ENCODE data around the gene ADAM15. TPM values are rescaled to one million over a fixed set of nuclear protein-coding genes. Genes with fewer than 3 reads are reported as not detected.

Gene ADAM15
- total RNA-seq, 1 experiment from 2014 or later, result 30.6 TPM

GRCh38 chr1:155010211-155010918 lies 40.8 kb upstream of the ADAM15 start:
- Mint-ChIP-seq H3K36me3 (ENCODE audit: insufficient read depth in 1 of 3, low read depth in 3 of 3) (peaks cover 4 to 20% (median 5%) of the 10 kb centered on the region in 3 experiments; a peak in 5 of 7 replicates), H3K9me3 (no peaks in the 10 kb centered on the region; a peak in 2 of 5 replicates), H3K4me3 (no peak overlapping the region), H3K27me3 (ENCODE audit: low read depth) (no peaks in the 10 kb centered on the region), H3K27ac (peak overlapping the region in 2 of 3 experiments; percentile 48 to 52; a peak in 1 of 7 replicates), H3K4me1 (peaks cover 42 to 61% of the 10 kb centered on the region in 2 experiments)
- peaks cover 3% of the 10 kb centered on the region; the same call in 1 of the 2 replicates for H3K4me1 ChIP-seq (ENCODE audit: insufficient read depth, low read length)
- no peak overlapping the region for H3K56ac ChIP-seq (ENCODE audit: insufficient read length, low read depth, low read length)
- H3K4ac ChIP-seq (ENCODE audit: low read depth, low read length), result no peak overlapping the region
- no peak overlapping the region for H4K8ac ChIP-seq (replicated peaks; ENCODE audit: insufficient read length, low read depth, low read length)
- H3K23me2 ChIP-seq (ENCODE audit: insufficient read length, low read depth, low read length, poor library complexity, severe bottlenecking), result no peaks in the 10 kb centered on the region
- H2BK120ac ChIP-seq (ENCODE audit: low read depth, low read length, poor library complexity, severe bottlenecking), result no peak overlapping the region
- H3K27ac ChIP-seq (ENCODE audit: insufficient read length, low read depth, low read length), result no peak overlapping the region
- no peak overlapping the region for H3K18ac ChIP-seq (ENCODE audit: insufficient read length, low read depth, low read length)
- H3K9me3 ChIP-seq (ENCODE audit: control insufficient read depth, low read depth, low read length), result no peaks in the 10 kb centered on the region
- no peak overlapping the region for H2BK12ac ChIP-seq (ENCODE audit: insufficient read length, low read depth, low read length)
- DNase-seq, result no peak
- no peak overlapping the region for H3T11ph ChIP-seq (ENCODE audit: low read length)
- H3K9ac ChIP-seq (ENCODE audit: extremely low read depth, insufficient read length, low read length), result no peak overlapping the region
- H4K20me1 ChIP-seq (ENCODE audit: control insufficient read depth, insufficient read depth, insufficient read length), result no peaks in the 10 kb centered on the region
- no peak overlapping the region for H2AK5ac ChIP-seq (ENCODE audit: insufficient read length, low read length)
- H3K23ac ChIP-seq (ENCODE audit: insufficient read length, low read depth, low read length), result no peak overlapping the region
- no peak overlapping the region for H3K4me2 ChIP-seq (ENCODE audit: insufficient read depth, insufficient read length, low read length)
- no CpG with 5 or more reads among the region's 11 CpGs for WGBS (ENCODE audit: extremely low coverage, insufficient read length, low lambda C conversion rate)
- H2BK15ac ChIP-seq (ENCODE audit: low read depth, low read length), result no peak overlapping the region
- H3K79me1 ChIP-seq (ENCODE audit: insufficient read depth, low read depth, low read length, poor library complexity, severe bottlenecking), result no peaks in the 10 kb centered on the region
- no peaks in the 10 kb centered on the region for H3K27me3 ChIP-seq (ENCODE audit: insufficient read depth, low read length)
- H4K5ac ChIP-seq (ENCODE audit: insufficient read length, low read depth, low read length), result no peak overlapping the region
- no peaks in the 10 kb centered on the region; the same call in 1 of the 2 replicates for H3K79me2 ChIP-seq (ENCODE audit: insufficient read depth, low read length)
- no peak overlapping the region for H4K91ac ChIP-seq (ENCODE audit: insufficient read length, low read depth, low read length)
- H2AFZ ChIP-seq (ENCODE audit: low read length), result no peak overlapping the region
- H3K14ac ChIP-seq (ENCODE audit: insufficient read depth, low read length), result no peak overlapping the region; the same call in 1 of the 2 replicates
- no peak overlapping the region for H2BK20ac ChIP-seq (ENCODE audit: low read depth, low read length, poor library complexity, severe bottlenecking)
- H2BK5ac ChIP-seq (ENCODE audit: insufficient read length, low read length), result no peak overlapping the region
- TF ChIP-seq CTCF (conservative IDR thresholded peaks at IDR 0.05), result no peak
